HG02610 (cell line): ENCODE results near the gene GLI3.
"Not testable (repeated sequence)": the region's sequence is repeated elsewhere in the genome, so short reads cannot be mapped to it uniquely, and the experiment has no call there.

Experiments
- ATAC-seq: cut with Tn5 transposase; IDR thresholded peaks from one replicate; pipeline ENCODE4 v1.9.1; 2021; ENCODE audit warnings: mild to moderate bottlenecking, moderate library complexity; ENCODE audit not compliant: unreplicated experiment

GLI3 gene

DNA sequence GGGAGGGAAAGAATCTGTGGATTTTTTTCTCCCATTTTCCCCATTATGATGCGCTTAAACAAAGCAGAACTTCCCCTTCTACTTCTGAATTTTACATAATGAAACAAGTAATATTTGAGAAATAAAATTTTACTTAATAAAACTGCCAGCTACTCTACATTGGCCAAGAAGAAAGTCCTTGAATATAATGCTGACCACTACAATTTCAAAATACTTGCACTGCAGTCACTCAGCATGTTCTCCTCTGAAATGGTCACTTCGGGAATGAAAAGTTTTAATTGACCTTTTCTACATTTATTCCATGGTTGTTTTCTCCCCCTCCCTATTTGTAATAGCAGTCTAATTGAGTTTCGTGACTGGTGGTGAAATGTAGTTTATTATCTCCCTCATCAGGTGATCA, 23.9 kb downstream of the GLI3 start:
- no peak for ATAC-seq

DNA sequence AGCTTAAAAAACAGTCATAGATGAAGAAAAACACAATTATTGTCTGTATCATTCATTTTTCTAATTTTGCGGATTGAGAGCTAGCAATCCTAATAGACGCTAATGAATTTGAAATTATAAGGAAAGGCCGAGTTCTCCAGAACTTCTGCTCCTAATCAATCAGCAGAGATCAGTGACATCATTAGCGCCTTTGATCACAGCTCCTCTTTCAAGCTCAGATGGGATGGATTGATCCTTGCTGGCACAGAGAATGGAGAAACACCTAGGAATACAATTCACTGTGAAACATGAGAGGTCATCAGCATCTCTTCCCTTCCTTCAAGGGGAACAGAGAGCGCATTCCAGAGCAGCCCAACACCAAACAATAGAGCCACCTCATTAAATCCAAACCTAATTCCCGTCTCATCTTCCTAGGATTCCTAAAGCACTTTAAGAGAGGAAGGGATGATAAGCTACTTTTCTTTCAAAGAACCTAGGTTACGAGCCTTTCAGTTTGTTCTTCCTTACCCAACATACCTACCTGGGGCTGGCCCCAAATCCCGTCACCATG, 24.4 kb downstream of the GLI3 start:
- ATAC-seq: no peak

- ATAC-seq: no peak
These were observed 25.1 kb downstream of the GLI3 start for GRCh38 chr7:42211938-42212337.

- no peak for ATAC-seq
These were observed 26.2 kb downstream of the GLI3 start for GRCh38 chr7:42210779-42211178.

DNA sequence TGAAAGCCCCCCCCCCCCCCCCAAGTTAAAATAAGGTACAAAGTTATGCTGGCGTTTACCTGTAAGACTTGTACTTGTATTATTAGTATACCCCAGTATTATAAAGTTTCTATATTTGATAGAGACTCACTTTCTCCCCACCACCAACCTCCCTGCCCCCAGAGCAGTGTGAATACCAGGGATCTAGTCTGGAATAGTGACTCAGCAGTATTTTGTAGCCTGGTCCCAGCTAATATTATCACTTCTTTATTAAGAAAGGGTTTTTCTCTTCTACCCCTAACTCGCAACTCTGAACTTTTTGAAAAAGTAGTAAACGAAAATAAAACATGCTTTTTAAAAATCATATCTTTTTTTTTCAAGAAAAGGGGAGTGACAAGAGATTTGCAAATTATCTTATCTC, 26.7 kb downstream of the GLI3 start:
- ATAC-seq: no peak

GRCh38 chr7:42209085-42209484, 27.9 kb downstream of the GLI3 start:
- ATAC-seq: not testable (repeated sequence)

- ATAC-seq: no peak
These were observed 28.4 kb downstream of the GLI3 start for GRCh38 chr7:42208572-42208971.

GRCh38 chr7:42207420-42207819, 29.6 kb downstream of the GLI3 start:
- no peak for ATAC-seq

- no peak for ATAC-seq
These were observed 33.7 kb downstream of the GLI3 start for GRCh38 chr7:42203336-42203735.

- no peak for ATAC-seq
These were observed 34.4 kb downstream of the GLI3 start for GRCh38 chr7:42202601-42203000.

- no peak for ATAC-seq
These were observed 37.9 kb downstream of the GLI3 start for GRCh38 chr7:42198974-42199668.

GRCh38 chr7:42198296-42198695, 38.7 kb downstream of the GLI3 start:
- ATAC-seq: no peak

DNA sequence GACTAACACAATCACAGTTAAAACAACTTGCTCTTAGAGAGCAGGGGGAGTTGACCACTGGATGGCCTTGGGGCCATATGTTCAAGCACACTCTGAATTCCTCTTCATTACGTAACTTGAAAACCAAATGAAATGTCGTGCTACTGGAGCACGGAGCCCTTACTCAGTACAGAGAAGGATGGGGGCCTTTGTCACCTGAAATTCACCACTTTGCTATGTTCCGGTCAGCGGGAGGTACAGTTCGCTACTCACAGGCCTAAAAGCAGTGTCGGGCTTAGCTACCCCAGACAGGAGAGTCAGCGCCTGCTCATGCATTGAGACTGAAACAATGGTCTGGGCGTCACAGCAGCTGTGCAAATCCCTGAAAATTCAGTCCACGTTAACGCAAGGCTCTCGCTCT, 39.6 kb downstream of the GLI3 start:
- no peak for ATAC-seq

DNA sequence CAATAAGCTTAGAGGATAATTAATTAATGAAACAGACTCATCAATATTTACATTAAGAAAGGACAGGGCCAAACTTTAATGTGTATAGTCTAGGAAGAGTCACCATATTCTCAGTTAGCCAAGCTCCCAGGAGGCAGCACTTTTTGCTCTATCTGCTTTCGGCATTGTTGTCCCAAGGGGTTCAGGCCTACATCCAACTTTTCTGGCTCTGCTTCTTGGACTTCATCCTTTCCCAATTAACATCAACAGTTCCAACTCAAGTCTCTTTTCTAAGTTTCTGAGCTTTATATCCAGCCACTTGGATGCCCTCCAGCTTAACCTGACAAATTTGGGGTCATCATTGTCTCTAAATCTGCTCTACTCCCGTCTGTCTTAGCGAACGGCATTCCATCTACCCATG, 42.8 kb downstream of the GLI3 start:
- ATAC-seq: no peak

GRCh38 chr7:42193471-42194129, 43.4 kb downstream of the GLI3 start:
- ATAC-seq: no peak

DNA sequence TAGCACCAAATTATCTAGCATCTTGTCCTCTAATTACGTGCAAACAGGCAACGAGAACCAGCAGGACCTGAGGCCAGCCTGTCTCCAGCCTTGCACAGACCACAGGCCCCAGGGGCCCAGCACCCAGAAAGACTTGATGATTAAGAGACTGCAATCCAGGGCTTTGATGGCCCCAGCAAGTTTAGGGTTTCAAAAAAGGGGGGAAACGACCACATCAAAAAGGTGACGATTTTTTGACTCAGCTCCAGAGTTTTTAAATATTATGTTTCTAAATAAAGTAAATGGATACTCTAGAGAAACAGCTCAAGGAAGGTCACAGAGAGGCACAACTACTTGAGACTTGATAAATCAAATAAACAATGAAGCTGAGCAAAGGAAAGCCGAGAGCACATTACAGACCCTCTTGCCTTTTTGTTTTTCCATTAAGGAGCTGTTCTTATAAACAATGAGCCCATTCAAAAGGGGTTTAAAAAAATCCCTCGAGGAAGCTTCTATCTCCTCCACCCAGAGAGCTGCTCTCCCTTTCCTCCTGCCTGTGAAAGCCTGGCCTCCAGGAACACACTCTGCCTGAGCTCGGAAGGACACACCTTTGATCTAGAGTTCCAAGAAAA, 44.1 kb downstream of the GLI3 start:
- no peak for ATAC-seq

DNA sequence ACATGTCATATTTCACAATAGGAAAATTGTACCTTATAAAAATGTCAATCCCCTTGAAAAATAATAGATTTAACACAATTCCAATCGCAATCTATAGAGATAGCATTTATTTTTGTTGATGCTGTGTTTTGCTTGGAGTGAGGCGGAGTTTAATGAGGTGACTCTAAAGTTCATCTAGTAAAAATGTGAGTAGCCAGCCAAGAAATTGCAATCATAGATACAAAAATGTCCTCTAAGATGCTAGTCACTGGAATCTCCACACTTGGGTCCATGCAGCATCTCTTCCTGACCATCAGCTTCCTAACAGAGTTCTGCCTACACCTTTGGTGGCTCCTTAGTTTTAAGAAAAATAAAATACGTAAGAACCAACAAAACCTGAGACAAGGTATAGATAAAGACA, 44.9 kb downstream of the GLI3 start:
- ATAC-seq: no peak

DNA sequence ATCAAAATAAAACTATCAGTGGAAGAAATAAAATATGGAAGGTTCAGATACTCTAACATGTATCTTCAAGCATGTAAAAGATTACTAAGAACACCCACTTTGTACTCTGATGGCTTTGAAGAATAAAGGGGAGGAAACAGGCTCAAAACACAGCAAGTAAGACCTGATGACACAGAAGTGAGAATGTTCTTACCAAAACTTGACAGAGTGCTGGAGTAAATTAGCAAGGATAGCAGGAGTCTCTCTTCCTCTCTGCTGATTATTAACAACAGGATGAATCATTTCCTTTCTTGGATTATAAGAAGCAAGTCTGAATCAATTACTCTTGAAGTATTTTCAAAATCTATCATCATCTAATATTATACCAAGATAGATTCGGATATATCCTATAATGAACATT, 47.5 kb downstream of the GLI3 start:
- no peak for ATAC-seq

DNA sequence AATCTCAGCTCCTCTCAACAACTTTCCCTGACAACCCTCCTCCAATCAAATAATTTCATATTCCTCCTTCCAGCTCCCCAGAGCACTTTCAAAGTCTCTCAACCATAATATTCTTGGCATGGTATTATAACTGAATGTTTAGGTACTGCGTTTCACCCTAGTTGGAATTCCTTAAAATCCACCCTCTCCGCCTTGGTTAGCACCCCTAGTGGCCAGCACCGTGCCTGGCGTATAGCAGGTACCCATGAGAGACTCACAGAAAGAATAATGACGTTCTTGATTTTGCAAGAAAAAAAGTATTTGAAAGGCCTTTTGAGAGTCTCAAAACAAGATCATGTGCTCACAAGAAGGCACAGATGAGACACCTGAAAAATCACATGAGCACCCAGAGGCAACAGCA, 50.9 kb downstream of the GLI3 start:
- no peak for ATAC-seq

GRCh38 chr7:42185726-42186125, 51.3 kb downstream of the GLI3 start:
- no peak for ATAC-seq

DNA sequence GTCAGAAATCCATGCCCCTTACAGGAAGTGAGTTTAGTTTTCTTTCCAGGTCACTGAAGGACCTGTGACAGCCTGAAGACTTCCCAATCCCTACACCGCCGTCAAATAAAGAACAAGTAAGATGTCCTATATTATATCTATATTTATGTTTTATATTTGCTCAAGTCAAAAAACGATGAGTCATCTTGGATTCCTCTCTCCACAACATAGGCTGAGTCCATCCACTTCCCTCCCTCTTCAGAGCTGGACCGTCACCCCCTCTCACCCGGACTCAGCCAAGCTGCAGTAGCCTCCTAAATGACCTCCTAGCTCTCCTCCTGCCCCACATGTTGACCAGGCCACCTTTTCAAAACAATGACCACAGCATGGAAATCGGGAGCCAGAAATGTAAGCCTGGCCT, 53.5 kb downstream of the GLI3 start:
- no peak for ATAC-seq

GRCh38 chr7:42181566-42181965, 55.4 kb downstream of the GLI3 start:
- no peak for ATAC-seq
